Breast epithelium (tissue), 4 donors: ENCODE data around the gene PREP. TPM values are rescaled to one million over a fixed set of nuclear protein-coding genes. Genes with fewer than 3 reads are reported as not detected.

Experiments used
- DNase-seq, 2 donors: peaks; one replicate each; pipeline ENCODE4 v3.0.0-alpha.2; 2019; ENCODE audit warnings: low spot score in 2 of 2
- H3K27ac ChIP-seq, 2 donors: fragments of 200-600 bp; sonication (generic) in 1 of 2; one replicate each; pipeline ENCODE4 v1.5.1; 2016 to 2019; ENCODE audit warnings: mild to moderate bottlenecking in 1 of 2
- H3K27me3 ChIP-seq, 2 donors: fragments of 200-600 bp; sonication (generic) in 1 of 2; one replicate each; pipeline versions ENCODE4 v1.5.1 to v1.6.0; 2017 to 2019; ENCODE audit warnings: control low read depth in 1 of 2, mild to moderate bottlenecking in 1 of 2
- H3K36me3 ChIP-seq: fragments of 200-600 bp; one replicate; pipeline ENCODE4 v1.5.1; 2019
- H3K4me1 ChIP-seq, 2 donors: fragments of 200-600 bp; sonication (generic); one replicate each; pipeline ENCODE4 v1.5.1; 2016 to 2019; ENCODE audit warnings: control low read depth in 1 of 2
- H3K4me3 ChIP-seq, 3 donors: fragments of 200-600 bp; sonication (generic); 1 replicate in 2 of 3; 2 replicates in 1 of 3; pipeline ENCODE4 v1.5.1; 2016 to 2019; ENCODE audit warnings: mild to moderate bottlenecking in 3 of 3, moderate library complexity in 2 of 3
- H3K9me3 ChIP-seq, 2 donors: fragments of 200-600 bp; sonication (generic) in 1 of 2; one replicate each; pipeline ENCODE4 v1.5.1; 2016 to 2019; ENCODE audit warnings: control low read depth in 1 of 2
- POLR2A ChIP-seq: fragments of 450-650 bp; IDR thresholded peaks from one replicate; pipeline ENCODE4 v1.6.1; 2016; ENCODE audit warnings: antibody characterized with exemption, mild to moderate bottlenecking, moderate library complexity
- POLR2AphosphoS5 ChIP-seq, 3 donors: sonication (generic); formaldehyde crosslinking; IDR thresholded peaks; one replicate each; pipeline ENCODE4 v1.6.1; 2017; ENCODE audit warnings: antibody characterized with exemption in 3 of 3
- intact Hi-C: fragments of 100-400 bp; cut with DNase I; formaldehyde crosslinking; loops from one replicate; pipeline ENCODE4 v1.15.1; 2023; ENCODE audit warnings: low total_unique reads
- total RNA-seq, 3 donors: library from RNA; depleted of rRNA; stranded (reverse); fragments of >200 nt; gene quantifications; one replicate each; pipeline ENCODE4 v1.1.0, GENCODE V29; 2016
- TF ChIP-seq, protein P1 (sequence below), 3 donors: fragments of 450-650 bp; IDR thresholded peaks; one replicate each; pipeline ENCODE4 v1.5.1; 2016 to 2017; ENCODE audit warnings: antibody characterized with exemption in 3 of 3, mild to moderate bottlenecking in 3 of 3, moderate library complexity in 3 of 3

The PREP gene
- total RNA-seq, 3 donors from 2014 or later: 18.4 to 22.3 (median 19.6) TPM

- Histone ChIP-seq H3K4me1 (no peaks in the 10 kb centered on the region), H3K9me3 (no peaks in the 10 kb centered on the region), H3K4me3 (no peak overlapping the region), H3K36me3 (no peaks in the 10 kb centered on the region), H3K27me3 (no peaks in the 10 kb centered on the region), H3K27ac (no peak overlapping the region)
- intact Hi-C loops: no loop called here
- DNase-seq: no peak
- TF ChIP-seq, protein P1, sequence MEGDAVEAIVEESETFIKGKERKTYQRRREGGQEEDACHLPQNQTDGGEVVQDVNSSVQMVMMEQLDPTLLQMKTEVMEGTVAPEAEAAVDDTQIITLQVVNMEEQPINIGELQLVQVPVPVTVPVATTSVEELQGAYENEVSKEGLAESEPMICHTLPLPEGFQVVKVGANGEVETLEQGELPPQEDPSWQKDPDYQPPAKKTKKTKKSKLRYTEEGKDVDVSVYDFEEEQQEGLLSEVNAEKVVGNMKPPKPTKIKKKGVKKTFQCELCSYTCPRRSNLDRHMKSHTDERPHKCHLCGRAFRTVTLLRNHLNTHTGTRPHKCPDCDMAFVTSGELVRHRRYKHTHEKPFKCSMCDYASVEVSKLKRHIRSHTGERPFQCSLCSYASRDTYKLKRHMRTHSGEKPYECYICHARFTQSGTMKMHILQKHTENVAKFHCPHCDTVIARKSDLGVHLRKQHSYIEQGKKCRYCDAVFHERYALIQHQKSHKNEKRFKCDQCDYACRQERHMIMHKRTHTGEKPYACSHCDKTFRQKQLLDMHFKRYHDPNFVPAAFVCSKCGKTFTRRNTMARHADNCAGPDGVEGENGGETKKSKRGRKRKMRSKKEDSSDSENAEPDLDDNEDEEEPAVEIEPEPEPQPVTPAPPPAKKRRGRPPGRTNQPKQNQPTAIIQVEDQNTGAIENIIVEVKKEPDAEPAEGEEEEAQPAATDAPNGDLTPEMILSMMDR (IDR thresholded peaks at IDR 0.05): no peak
- TF ChIP-seq POLR2AphosphoS5 (IDR thresholded peaks at IDR 0.05) (no peak), POLR2A (no peak)
These were observed 98.5 kb downstream of the PREP start for GRCh38 chr6:105304366-105304765.

DNA sequence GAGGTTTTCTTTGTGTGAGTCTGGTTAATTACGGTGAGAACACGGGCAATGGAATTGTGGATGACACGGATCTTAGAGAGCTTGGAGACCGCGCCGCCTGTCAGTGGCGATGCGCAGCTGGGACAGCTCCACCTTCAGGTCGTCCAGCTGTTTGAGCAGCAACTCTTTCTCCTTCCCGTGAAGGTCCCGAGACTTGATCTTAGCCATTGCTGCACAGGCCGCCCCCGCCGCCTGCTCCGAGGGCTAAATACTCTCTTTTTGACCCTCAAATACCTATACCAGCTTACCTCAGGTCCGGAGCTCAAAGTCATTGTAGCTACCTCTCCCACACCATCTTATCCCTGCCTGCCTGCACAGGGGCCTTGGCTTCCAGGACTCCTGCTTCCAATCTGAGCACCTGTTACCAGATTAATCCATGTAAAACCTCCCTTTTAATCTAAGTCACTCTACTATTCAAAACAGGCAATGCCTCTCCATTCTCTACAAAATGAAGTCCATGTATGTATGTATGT is 100.2 kb downstream of the PREP start:
- no peaks in the 10 kb centered on the region for H3K4me1 ChIP-seq
- TF ChIP-seq, protein P1 (IDR thresholded peaks at IDR 0.05): no peak
- TF ChIP-seq POLR2A: no peak
- no peak for TF ChIP-seq POLR2AphosphoS5 (IDR thresholded peaks at IDR 0.05)
- H3K9me3 ChIP-seq: no peaks in the 10 kb centered on the region
- DNase-seq: no peak
- H3K4me3 ChIP-seq: no peak overlapping the region
- no peaks in the 10 kb centered on the region for H3K36me3 ChIP-seq
- no peaks in the 10 kb centered on the region for H3K27me3 ChIP-seq
- intact Hi-C loops: no loop called here
- H3K27ac ChIP-seq: no peak overlapping the region

DNA sequence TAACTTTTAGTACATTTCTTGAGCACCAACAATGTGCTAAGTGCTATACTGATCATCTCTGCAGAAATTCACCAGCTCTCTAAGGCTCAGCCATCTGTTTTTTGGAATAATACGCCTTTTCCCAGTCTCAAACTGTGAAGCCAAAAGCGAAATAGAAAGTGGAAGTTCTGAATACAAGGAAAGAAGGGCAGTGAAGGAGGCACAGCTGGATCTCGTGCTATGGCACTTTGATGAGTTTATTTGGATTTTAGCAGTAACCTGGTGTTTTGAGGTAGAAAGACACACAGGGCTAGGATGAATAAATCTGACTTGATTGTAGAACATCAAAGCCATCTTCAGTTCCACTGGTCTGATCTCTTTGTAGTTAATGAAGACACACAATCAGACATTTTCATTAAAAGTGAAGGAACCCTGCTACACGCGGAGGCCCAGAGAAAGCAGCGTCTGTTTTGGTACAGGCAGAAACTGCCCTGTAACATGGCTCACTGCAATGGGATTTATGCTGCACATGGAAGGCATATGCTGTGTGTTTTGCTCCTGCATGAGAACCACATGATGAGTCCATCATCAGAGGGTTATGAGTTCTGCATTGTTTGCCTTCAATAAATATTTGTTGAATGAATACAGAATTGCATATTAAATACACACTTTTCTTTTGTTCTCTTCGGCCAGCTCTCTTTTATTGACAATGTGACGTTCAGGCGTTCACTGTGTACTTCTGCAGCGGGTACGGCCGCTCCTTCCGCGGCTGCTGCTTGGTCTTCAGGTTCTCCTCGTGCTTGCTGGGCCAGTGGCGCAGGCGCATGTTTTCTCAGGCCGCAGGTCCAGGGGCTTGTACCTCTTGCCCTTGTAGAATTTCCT is 100.9 kb downstream of the PREP start:
- H3K9me3 ChIP-seq: no peaks in the 10 kb centered on the region
- H3K36me3 ChIP-seq: no peaks in the 10 kb centered on the region
- intact Hi-C loops: no loop called here
- H3K4me3 ChIP-seq: no peak overlapping the region
- TF ChIP-seq POLR2AphosphoS5 (IDR thresholded peaks at IDR 0.05) (no peak), POLR2A (no peak)
- peak in 1 of 2 donors; percentile 55 for DNase-seq
- no peaks in the 10 kb centered on the region for H3K27me3 ChIP-seq
- no peak overlapping the region for H3K27ac ChIP-seq
- H3K4me1 ChIP-seq: no peaks in the 10 kb centered on the region

DNA sequence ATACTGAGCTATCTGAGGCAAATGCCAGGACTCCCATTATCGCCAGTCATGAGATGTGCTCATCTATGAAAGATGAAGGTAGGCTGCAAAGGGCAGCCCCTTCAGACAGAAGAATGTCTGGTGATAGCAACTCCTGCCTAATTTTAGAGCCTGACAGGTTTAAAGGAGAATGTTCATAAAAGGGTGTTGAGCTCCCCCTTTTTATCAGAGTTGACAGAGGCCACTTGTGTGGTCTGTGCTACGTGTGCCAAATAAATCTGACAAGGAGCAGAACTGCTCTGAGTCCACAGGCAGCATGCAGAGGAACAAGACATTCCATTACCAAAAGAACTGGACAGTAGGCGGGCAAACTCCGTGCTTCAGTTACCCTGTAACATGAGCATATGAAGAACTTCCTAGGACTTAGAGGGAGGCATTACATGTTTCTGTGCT is 101.8 kb downstream of the PREP start:
- Histone ChIP-seq H3K4me1 (no peaks in the 10 kb centered on the region), H3K27ac (no peak overlapping the region), H3K27me3 (no peaks in the 10 kb centered on the region), H3K4me3 (no peak overlapping the region), H3K36me3 (no peaks in the 10 kb centered on the region), H3K9me3 (no peaks in the 10 kb centered on the region)
- intact Hi-C loops: no loop called here
- TF ChIP-seq POLR2AphosphoS5 (IDR thresholded peaks at IDR 0.05): no peak
- TF ChIP-seq, protein P1 (IDR thresholded peaks at IDR 0.05): no peak
- no peak for TF ChIP-seq POLR2A
- DNase-seq: no peak

GRCh38 chr6:105300090-105300489 is 102.8 kb downstream of the PREP start:
- Histone ChIP-seq H3K36me3 (no peaks in the 10 kb centered on the region), H3K4me1 (no peaks in the 10 kb centered on the region)

More at GRCh38 chr6:105300090-105300489, 102.8 kb downstream of the PREP start:
- intact Hi-C loops: no loop called here
- DNase-seq: no peak
- H3K27me3 ChIP-seq: no peaks in the 10 kb centered on the region
- no peak for TF ChIP-seq POLR2AphosphoS5 (IDR thresholded peaks at IDR 0.05)
- TF ChIP-seq POLR2A: no peak
- TF ChIP-seq, protein P1 (IDR thresholded peaks at IDR 0.05): no peak
- no peaks in the 10 kb centered on the region for H3K9me3 ChIP-seq
- no peak overlapping the region for H3K4me3 ChIP-seq
- H3K27ac ChIP-seq: no peak overlapping the region
